Pericardium fibroblast (primary cell): ENCODE data around the gene SLCO2A1. TPM values are rescaled to one million over a fixed set of nuclear protein-coding genes. Genes with fewer than 3 reads are reported as not detected.

ENCODE experiments used
- total RNA-seq: library from RNA; depleted of rRNA; stranded (reverse); fragments of >200 nt; gene quantifications from 2 replicates; pipeline ENCODE4 v1.2.3, GENCODE V29; 2015

SLCO2A1 gene
- total RNA-seq: 0.47 and 1.1 TPM in 2 replicates

DNA sequence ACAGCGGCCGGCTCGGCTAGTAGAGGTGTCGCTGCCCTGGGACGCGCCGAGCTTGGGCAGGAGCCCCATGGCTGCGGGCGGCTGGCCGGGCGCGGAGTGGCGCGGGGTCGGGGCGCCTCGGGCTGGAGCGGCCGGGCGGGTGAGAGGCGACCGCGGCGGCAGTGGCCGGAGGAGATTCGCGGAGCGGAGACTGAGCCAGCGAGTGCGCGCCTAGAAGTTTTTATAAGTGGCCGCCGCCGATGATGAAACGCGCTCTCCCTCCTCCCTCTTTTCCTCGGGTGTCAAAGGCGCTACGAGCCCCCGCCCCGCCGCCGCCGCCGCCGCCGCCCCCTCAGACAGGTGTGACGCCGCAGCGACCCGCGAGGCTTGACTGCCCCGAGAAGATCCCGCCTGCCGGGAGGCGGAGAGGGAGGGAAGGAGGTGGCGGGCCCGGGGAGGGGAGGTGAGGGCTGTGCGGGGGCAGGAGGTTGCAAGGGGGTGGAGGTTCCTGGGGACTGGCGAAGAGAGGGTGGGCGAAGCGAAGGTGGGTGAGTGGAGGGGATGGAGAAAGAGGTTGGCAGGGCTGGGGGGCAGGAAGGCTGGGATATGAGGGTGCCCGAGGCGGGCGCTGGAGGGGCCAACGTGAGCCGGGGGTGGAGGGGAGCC lies at the start of gene SLCO2A1:
Gene SLCO2A1, minus strand, starts transcription at position 192 of the 645 bp plus-strand sequence. Its CDS starts 123 bp downstream, at position 69.

GRCh38 chr3:133895208-133896001 lies 134.3 kb downstream of the SLCO2A1 start, which contains the start of gene RAB6B:
Gene RAB6B (minus strand): TSS chr3:133895882. CDS start chr3:133895466, 416 bp downstream.

Other genes with a start within 250 kb of the SLCO2A1 start
- gene SRPRB, start 224.1 kb downstream of the SLCO2A1 start, total RNA-seq: 34.5 and 52.6 TPM in 2 replicates
- gene RAB6B, start 134.0 kb downstream of the SLCO2A1 start, total RNA-seq: 0.09 and 0.82 TPM in 2 replicates
- 57.4 and 59.5 TPM in 2 replicates for gene RYK, start 220.9 kb upstream of the SLCO2A1 start, total RNA-seq